HCT116 (cell line): ENCODE results near the gene CHAF1A.

Experiments
- CBX3 ChIP-seq: IDR thresholded peaks from 2 replicates; pipeline ENCODE4 v1.6.1; 2012; ENCODE audit warnings: low read depth
- CEBPB ChIP-seq: IDR thresholded peaks from 2 replicates; pipeline ENCODE4 v1.6.1; 2012; ENCODE audit warnings: low read depth
- ELF1 ChIP-seq: IDR thresholded peaks from 2 replicates; pipeline ENCODE4 v1.6.1; 2012; ENCODE audit warnings: low read depth, borderline replicate concordance
- EZH2 ChIP-seq: fragments of 200-600 bp; sonication (generic); IDR thresholded peaks from 2 replicates; pipeline ENCODE4 v1.6.1; 2017; ENCODE audit warnings: antibody characterized with exemption, mixed run types
- EZH2phosphoT487 ChIP-seq: fragments of 200-600 bp; IDR thresholded peaks from 2 replicates; pipeline ENCODE4 v1.6.1; 2018; ENCODE audit warnings: antibody characterized with exemption, borderline replicate concordance
- POLR2A ChIP-seq: IDR thresholded peaks from 2 replicates; pipeline ENCODE4 v1.7.0; 2011; ENCODE audit warnings: borderline replicate concordance; ENCODE audit not compliant: insufficient read depth, insufficient read length; ENCODE audit errors: extremely low read depth
- POLR2AphosphoS5 ChIP-seq: IDR thresholded peaks from 2 replicates; pipeline ENCODE4 v1.6.1; 2011; ENCODE audit warnings: mild to moderate bottlenecking, low read depth, low read length, moderate library complexity
- RAD21 ChIP-seq: IDR thresholded peaks from 2 replicates; pipeline ENCODE4 v1.6.1; 2012; ENCODE audit warnings: low read depth, mild to moderate bottlenecking
- SIN3A ChIP-seq: IDR thresholded peaks from 2 replicates; pipeline ENCODE4 v1.6.1; 2012; ENCODE audit warnings: low read depth
- SP1 ChIP-seq: IDR thresholded peaks from 2 replicates; pipeline ENCODE4 v1.6.1; 2012; ENCODE audit warnings: low read depth
- SRF ChIP-seq: IDR thresholded peaks from 2 replicates; pipeline ENCODE4 v1.6.1; 2012; ENCODE audit warnings: low read depth
- YY1 ChIP-seq: IDR thresholded peaks from 2 replicates; pipeline ENCODE4 v1.6.1; 2011; ENCODE audit warnings: low read length, low read depth, moderate library complexity, mild to moderate bottlenecking; ENCODE audit not compliant: insufficient replicate concordance; ENCODE audit errors: extremely low read depth
- TF ChIP-seq, protein P1 (sequence below), 3 experiments: fragments of 200-600 bp in 1 of 3; sonication (generic) in 1 of 3; IDR thresholded peaks in 2 of 3; conservative IDR thresholded peaks in 1 of 3; 2 replicates each; pipeline ENCODE4 v1.5.1; 2012 to 2017; ENCODE audit warnings: low read depth in 2 of 3, low read length in 2 of 3, antibody characterized with exemption in 1 of 3, borderline replicate concordance in 1 of 3, control low read depth in 1 of 3, mild to moderate bottlenecking in 1 of 3, mixed read lengths in 1 of 3, mixed run types in 1 of 3, moderate library complexity in 1 of 3; ENCODE audit not compliant: insufficient read depth in 1 of 3
- TF ChIP-seq, protein P2 (sequence below): IDR thresholded peaks from 2 replicates; pipeline ENCODE4 v1.6.1; 2012

DNA sequence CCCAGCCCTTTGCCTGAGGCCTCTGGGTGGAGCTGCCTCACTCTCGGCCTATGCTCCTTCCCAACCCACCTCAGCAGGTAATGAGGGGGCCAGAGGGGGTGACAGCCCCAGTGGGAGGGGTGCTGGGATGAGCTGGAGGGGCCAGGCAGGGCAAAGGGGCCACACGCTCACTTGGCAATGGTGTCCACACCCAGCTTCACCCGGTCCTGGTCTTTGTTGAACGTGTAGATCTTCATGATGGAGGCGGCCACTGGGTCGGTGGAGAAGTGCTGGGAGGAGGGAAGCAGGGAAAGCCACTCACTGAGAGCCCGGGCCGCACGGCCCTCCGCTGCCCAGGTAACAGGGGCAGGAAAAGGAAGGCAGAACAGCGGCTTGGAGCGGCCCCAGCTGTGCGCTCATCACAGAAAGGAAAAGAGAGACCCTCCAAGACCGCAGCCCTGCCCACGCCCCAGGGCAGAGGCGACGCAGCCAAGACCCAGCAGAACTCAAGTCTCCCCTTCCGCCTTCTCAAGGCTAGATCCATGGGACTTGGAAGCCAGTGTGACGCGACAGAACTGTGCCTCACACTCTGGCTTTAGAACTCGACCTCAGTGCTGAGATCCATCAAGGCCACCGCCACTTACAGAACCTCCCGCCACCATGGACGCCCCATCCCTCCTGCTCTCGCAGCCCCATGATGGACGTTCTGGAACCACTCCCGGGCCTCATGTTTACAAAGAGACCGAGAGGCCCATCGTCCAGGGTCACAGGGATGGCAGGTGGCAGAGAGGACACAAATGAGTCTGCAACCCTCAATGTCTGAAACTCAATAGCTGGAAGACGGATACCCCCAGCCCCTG is 45.9 kb downstream of the CHAF1A start:
- TF ChIP-seq EZH2 (no peak), POLR2A (no peak), EZH2phosphoT487 (no peak), YY1 (no peak), SIN3A (no peak), CBX3 (no peak), SRF (no peak), ELF1 (no peak), CEBPB (no peak), RAD21 (no peak), SP1 (no peak), POLR2AphosphoS5 (no peak; the same call in 1 of the 2 replicates)
- TF ChIP-seq, protein P1, sequence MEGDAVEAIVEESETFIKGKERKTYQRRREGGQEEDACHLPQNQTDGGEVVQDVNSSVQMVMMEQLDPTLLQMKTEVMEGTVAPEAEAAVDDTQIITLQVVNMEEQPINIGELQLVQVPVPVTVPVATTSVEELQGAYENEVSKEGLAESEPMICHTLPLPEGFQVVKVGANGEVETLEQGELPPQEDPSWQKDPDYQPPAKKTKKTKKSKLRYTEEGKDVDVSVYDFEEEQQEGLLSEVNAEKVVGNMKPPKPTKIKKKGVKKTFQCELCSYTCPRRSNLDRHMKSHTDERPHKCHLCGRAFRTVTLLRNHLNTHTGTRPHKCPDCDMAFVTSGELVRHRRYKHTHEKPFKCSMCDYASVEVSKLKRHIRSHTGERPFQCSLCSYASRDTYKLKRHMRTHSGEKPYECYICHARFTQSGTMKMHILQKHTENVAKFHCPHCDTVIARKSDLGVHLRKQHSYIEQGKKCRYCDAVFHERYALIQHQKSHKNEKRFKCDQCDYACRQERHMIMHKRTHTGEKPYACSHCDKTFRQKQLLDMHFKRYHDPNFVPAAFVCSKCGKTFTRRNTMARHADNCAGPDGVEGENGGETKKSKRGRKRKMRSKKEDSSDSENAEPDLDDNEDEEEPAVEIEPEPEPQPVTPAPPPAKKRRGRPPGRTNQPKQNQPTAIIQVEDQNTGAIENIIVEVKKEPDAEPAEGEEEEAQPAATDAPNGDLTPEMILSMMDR (IDR thresholded peaks at IDR 0.05 in 2 of 3, conservative IDR thresholded peaks at IDR 0.05 in 1 of 3; ENCODE audit: borderline replicate concordance in 1 of 3, insufficient read depth in 1 of 3, low read depth in 2 of 3, low read length in 2 of 3), result no peak
- TF ChIP-seq, protein P2, sequence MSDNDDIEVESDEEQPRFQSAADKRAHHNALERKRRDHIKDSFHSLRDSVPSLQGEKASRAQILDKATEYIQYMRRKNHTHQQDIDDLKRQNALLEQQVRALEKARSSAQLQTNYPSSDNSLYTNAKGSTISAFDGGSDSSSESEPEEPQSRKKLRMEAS, result no peak
